CD14-positive monocyte (primary cell): Measurements from ENCODE around the gene BICRAL. TPM values are rescaled to one million over a fixed set of nuclear protein-coding genes. Genes with fewer than 3 reads are reported as not detected.

Source experiments
- DNase-seq, 3 donors: peaks; one replicate each; pipeline ENCODE4 v3.0.0-alpha.2; 2011 to 2022
- H2AFZ ChIP-seq: 2 replicates; pipeline ENCODE4 v1.6.0; 2012; ENCODE audit warnings: mild to moderate bottlenecking, low read depth, low read length, inconsistent platforms; ENCODE audit not compliant: insufficient read depth, poor library complexity, severe bottlenecking
- H3K27ac ChIP-seq, 2 donors: 1 replicate in 1 of 2; 2 replicates in 1 of 2; pipeline ENCODE4 v1.5.1; 2012 to 2013; ENCODE audit warnings: low read length in 2 of 2, control low read depth in 1 of 2, inconsistent platforms in 1 of 2, low read depth in 1 of 2, mild to moderate bottlenecking in 1 of 2
- H3K27me3 ChIP-seq, 2 donors: one replicate each; pipeline versions ENCODE4 v1.6.0 to v1.6.1; 2011 to 2013; ENCODE audit warnings: low read length in 2 of 2; ENCODE audit not compliant: control insufficient read depth in 2 of 2, insufficient read depth in 2 of 2
- H3K36me3 ChIP-seq, 2 donors: replicated peaks in 1 of 2; 1 replicate in 1 of 2; 2 replicates in 1 of 2; pipeline versions ENCODE4 v1.5.1 to v1.6.1; 2012 to 2013; ENCODE audit warnings: low read length in 2 of 2, control low read depth in 1 of 2, inconsistent platforms in 1 of 2, mild to moderate bottlenecking in 1 of 2; ENCODE audit not compliant: insufficient read depth in 2 of 2, control insufficient read depth in 1 of 2
- H3K4me1 ChIP-seq, 2 donors: 1 replicate in 1 of 2; 2 replicates in 1 of 2; pipeline versions ENCODE4 v1.5.1 to v1.6.1; 2012 to 2013; ENCODE audit warnings: low read length in 2 of 2, control low read depth in 1 of 2, inconsistent platforms in 1 of 2, mild to moderate bottlenecking in 1 of 2, moderate library complexity in 1 of 2; ENCODE audit not compliant: insufficient read depth in 2 of 2, control insufficient read depth in 1 of 2
- H3K4me2 ChIP-seq: replicated peaks from 2 replicates; pipeline ENCODE3; 2012; ENCODE audit warnings: low read length, moderate library complexity, mild to moderate bottlenecking; ENCODE audit not compliant: poor library complexity, severe bottlenecking; ENCODE audit errors: extremely low read depth
- H3K4me3 ChIP-seq, 3 experiments: fragments of 200-600 bp in 1 of 3; sonication (generic) in 1 of 3; replicated peaks in 1 of 3; 1 replicate in 2 of 3; 2 replicates in 1 of 3; pipeline ENCODE4 v1.5.1; 2011 to 2013; ENCODE audit warnings: low read length in 3 of 3, mild to moderate bottlenecking in 3 of 3, control low read depth in 2 of 3, low read depth in 2 of 3, inconsistent platforms in 1 of 3, moderate library complexity in 1 of 3
- H3K79me2 ChIP-seq: 2 replicates; pipeline ENCODE4 v1.6.0; 2012; ENCODE audit warnings: mild to moderate bottlenecking, control low read depth, inconsistent platforms, low read length, moderate library complexity; ENCODE audit not compliant: insufficient read depth
- H3K9ac ChIP-seq: 2 replicates; pipeline ENCODE4 v1.6.0; 2017; ENCODE audit warnings: low read length, mild to moderate bottlenecking; ENCODE audit not compliant: insufficient read depth, poor library complexity, severe bottlenecking
- H3K9me3 ChIP-seq, 2 donors: replicated peaks in 1 of 2; 1 replicate in 1 of 2; 2 replicates in 1 of 2; pipeline versions ENCODE4 v1.5.1 to v1.6.1; 2012 to 2013; ENCODE audit warnings: low read length in 2 of 2, control low read depth in 1 of 2; ENCODE audit not compliant: control insufficient read depth in 1 of 2, insufficient read depth in 1 of 2
- H4K20me1 ChIP-seq: 2 replicates; pipeline ENCODE4 v1.6.0; 2012; ENCODE audit warnings: mild to moderate bottlenecking, low read length, control low read depth, moderate library complexity; ENCODE audit not compliant: insufficient read depth
- H3K27ac Mint-ChIP-seq, 7 donors: one replicate each; pipeline ENCODE4 v1.8.0; 2020; ENCODE audit warnings: mild to moderate bottlenecking in 7 of 7, mixed read lengths in 7 of 7, moderate library complexity in 6 of 7, inconsistent platforms in 2 of 7
- H3K27me3 Mint-ChIP-seq, 3 donors: one replicate each; pipeline ENCODE4 v1.8.0; 2021 to 2022; ENCODE audit warnings: low read depth in 3 of 3, mild to moderate bottlenecking in 3 of 3, mixed read lengths in 3 of 3, moderate library complexity in 3 of 3, inconsistent platforms in 1 of 3
- H3K36me3 Mint-ChIP-seq, 2 donors: one replicate each; pipeline ENCODE4 v1.8.0; 2020; ENCODE audit warnings: mixed read lengths in 2 of 2, inconsistent platforms in 1 of 2, mild to moderate bottlenecking in 1 of 2
- H3K4me1 Mint-ChIP-seq: one replicate; pipeline ENCODE4 v1.8.0; 2020; ENCODE audit warnings: mild to moderate bottlenecking, mixed read lengths
- H3K4me3 Mint-ChIP-seq, 2 donors: one replicate each; pipeline ENCODE4 v1.8.0; 2020; ENCODE audit warnings: mild to moderate bottlenecking in 2 of 2, mixed read lengths in 2 of 2, moderate library complexity in 1 of 2
- H3K9me3 Mint-ChIP-seq, 7 donors: one replicate each; pipeline ENCODE4 v1.8.0; 2020 to 2022; ENCODE audit warnings: mixed read lengths in 7 of 7, mild to moderate bottlenecking in 6 of 7, moderate library complexity in 6 of 7, inconsistent platforms in 2 of 7
- WGBS: methylation state at CpG from one replicate; pipeline ENCODE4 v1.1.5; 2013; ENCODE audit warnings: missing lambda C conversion rate; ENCODE audit not compliant: insufficient coverage; 5-methylcytosine and 5-hydroxymethylcytosine counted together
- intact Hi-C, 2 donors: fragments of 100-400 bp; cut with micrococcal nuclease; formaldehyde crosslinking; loops; one replicate each; pipeline versions ENCODE4 v1.15.0 to v1.15.1; 2023
- polyA plus RNA-seq, 3 donors: library from polyadenylated mRNA; depleted of rRNA in 1 of 3; unstranded in 2 of 3; stranded (reverse) in 1 of 3; fragments of 300-500 nt in 2 of 3; fragments of >200 nt in 1 of 3; fragmentation: Illumina TruSeq in 2 of 3; gene quantifications; 1 replicate in 2 of 3; 2 replicates in 1 of 3; pipeline ENCODE4 v1.2.3, GENCODE V29; 2012 to 2021
- TF ChIP-seq, protein P1 (sequence below): fragments of 200-600 bp; IDR thresholded peaks from one replicate; pipeline ENCODE4 v1.8.0; 2022; ENCODE audit warnings: antibody characterized with exemption, mild to moderate bottlenecking

The BICRAL gene
- polyA plus RNA-seq, 3 donors: 1.6 to 14.6 (median 2.2) TPM

- no peaks in the 10 kb centered on the region for H3K79me2 ChIP-seq
- H3K4me2 ChIP-seq: no peak overlapping the region
- intact Hi-C loops: no loop called here
- H3K4me3 Mint-ChIP-seq: peak overlapping the region in 1 of 2 donors; percentile 53
- no peaks in the 10 kb centered on the region for H3K36me3 Mint-ChIP-seq
- WGBS: 97% methylated on average over 3 of the region's 4 CpGs
- no peaks in the 10 kb centered on the region for H4K20me1 ChIP-seq
- TF ChIP-seq, protein P1, sequence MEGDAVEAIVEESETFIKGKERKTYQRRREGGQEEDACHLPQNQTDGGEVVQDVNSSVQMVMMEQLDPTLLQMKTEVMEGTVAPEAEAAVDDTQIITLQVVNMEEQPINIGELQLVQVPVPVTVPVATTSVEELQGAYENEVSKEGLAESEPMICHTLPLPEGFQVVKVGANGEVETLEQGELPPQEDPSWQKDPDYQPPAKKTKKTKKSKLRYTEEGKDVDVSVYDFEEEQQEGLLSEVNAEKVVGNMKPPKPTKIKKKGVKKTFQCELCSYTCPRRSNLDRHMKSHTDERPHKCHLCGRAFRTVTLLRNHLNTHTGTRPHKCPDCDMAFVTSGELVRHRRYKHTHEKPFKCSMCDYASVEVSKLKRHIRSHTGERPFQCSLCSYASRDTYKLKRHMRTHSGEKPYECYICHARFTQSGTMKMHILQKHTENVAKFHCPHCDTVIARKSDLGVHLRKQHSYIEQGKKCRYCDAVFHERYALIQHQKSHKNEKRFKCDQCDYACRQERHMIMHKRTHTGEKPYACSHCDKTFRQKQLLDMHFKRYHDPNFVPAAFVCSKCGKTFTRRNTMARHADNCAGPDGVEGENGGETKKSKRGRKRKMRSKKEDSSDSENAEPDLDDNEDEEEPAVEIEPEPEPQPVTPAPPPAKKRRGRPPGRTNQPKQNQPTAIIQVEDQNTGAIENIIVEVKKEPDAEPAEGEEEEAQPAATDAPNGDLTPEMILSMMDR: no peak
- no peak overlapping the region for H2AFZ ChIP-seq
- H3K27me3 Mint-ChIP-seq: peaks cover 5 to 23% (median 20%) of the 10 kb centered on the region in 3 donors
- H3K27ac ChIP-seq: no peak overlapping the region
- H3K27me3 ChIP-seq: peaks cover 0 to 2% of the 10 kb centered on the region in 2 donors
- H3K27ac Mint-ChIP-seq: no peak overlapping the region
- no peaks in the 10 kb centered on the region for H3K9me3 ChIP-seq
- H3K4me1 ChIP-seq: peaks cover 7% of the 10 kb centered on the region in 2 donors
- H3K9me3 Mint-ChIP-seq: peaks cover 0 to 7% (median 0%) of the 10 kb centered on the region in 7 donors
- H3K4me1 Mint-ChIP-seq: peaks cover 4% of the 10 kb centered on the region
- no peak overlapping the region for H3K9ac ChIP-seq
- DNase-seq: no peak
- H3K36me3 ChIP-seq: no peaks in the 10 kb centered on the region
- H3K4me3 ChIP-seq: no peak overlapping the region
These were observed 132.7 kb downstream of the BICRAL start for GRCh38 chr6:42914546-42914945.

DNA sequence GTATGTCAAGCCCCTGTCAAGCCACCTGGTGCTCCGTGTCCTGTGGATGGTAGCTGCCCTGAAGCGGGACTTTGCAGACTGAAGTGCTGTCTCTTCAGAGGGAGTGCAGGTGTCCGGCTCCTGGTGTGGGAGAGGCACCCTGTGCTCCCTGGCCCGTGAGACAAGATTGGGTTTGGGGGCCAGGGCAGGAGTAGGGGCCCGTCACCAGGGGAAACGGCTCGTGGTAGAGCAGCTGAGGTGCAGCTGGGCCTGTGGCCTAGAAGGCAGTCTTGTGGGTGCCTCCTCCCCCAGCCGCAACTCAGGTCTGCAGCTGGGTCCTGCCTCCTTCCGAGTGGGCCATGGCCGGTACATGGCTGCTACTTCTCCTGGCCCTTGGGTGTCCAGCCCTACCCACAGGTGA is 133.9 kb downstream of the BICRAL start, which contains the start of gene PTCRA:
Gene PTCRA (plus strand): TSS at position 322 of the 400 bp plus-strand sequence. CDS start 17 bp downstream, at position 339.
- H3K27ac Mint-ChIP-seq: peak within 1 kb of the TSS in 2 of 7 donors; percentile 66 to 72
- no peaks in the 10 kb centered on the region for H3K36me3 Mint-ChIP-seq
- no peaks in the 10 kb centered on the region for H4K20me1 ChIP-seq
- H3K27ac ChIP-seq: no peak within 1 kb of the TSS
- no peak within 1 kb of the TSS for H2AFZ ChIP-seq
- peaks cover 0 to 2% of the 10 kb centered on the region in 2 donors for H3K27me3 ChIP-seq
- no peak for DNase-seq
- no peaks in the 10 kb centered on the region for H3K9me3 ChIP-seq
- H3K9ac ChIP-seq: no peak within 1 kb of the TSS
- no peak within 1 kb of the TSS for H3K4me3 ChIP-seq
- H3K4me3 Mint-ChIP-seq: no peak within 1 kb of the TSS
- H3K4me2 ChIP-seq: no peak within 1 kb of the TSS
- H3K9me3 Mint-ChIP-seq: peaks cover 0 to 7% (median 0%) of the 10 kb centered on the region in 7 donors
- intact Hi-C loops: no loop called here
- H3K4me1 ChIP-seq: peaks cover 7% of the 10 kb centered on the region in 2 donors
- peaks cover 4% of the 10 kb centered on the region for H3K4me1 Mint-ChIP-seq
- no peaks in the 10 kb centered on the region for H3K36me3 ChIP-seq
- WGBS: 65% methylated on average over 9 of the region's 10 CpGs
- TF ChIP-seq, protein P1: no peak
- H3K27me3 Mint-ChIP-seq: peaks cover 5 to 25% (median 19%) of the 10 kb centered on the region in 3 donors
- no peaks in the 10 kb centered on the region for H3K79me2 ChIP-seq
